ENCODE data around the gene NIPBL.
"Not testable (repeated sequence)": the region's sequence is repeated elsewhere in the genome, so short reads cannot be mapped to it uniquely, and the experiment has no call there.

Gene NIPBL

DNA sequence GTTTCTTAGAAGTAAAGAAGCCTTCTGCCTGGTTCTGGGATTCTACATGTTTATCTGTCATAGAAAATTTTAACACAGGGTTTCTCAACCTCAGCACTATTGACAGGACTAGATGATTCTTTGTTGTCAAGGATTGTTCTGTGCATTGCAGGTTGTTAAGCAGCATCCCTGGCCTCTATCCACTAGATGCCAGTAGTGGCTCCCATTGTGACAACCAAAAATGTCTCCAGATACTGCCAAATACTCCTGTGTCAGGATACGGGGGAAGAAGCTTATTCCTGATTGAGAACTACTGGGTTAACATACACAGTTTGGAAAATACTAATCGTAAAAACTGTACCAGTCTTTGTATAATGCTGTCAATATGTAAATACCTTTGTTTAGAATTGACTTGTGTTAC is 167.1 kb downstream of the NIPBL start:
- peak; percentile 12 to 42 for DNase-seq

DNA sequence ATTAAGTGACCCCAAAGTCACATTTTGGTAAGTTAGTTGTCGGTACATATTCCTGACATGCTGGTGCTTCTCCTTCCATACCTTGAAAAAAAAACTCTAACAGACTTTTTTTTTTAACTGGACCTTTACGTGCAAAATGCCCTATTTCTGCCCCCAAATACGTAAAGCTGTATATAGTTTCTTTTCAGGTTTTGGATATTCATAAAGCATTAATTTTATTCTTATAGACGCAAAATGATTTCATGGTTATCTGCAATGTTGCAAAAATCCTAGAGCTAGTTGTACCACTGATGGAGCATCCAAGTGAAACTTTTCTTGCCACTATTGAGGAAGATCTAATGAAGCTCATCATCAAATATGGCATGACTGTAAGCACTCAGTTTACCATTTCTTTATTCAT is 167.6 kb downstream of the NIPBL start:
- no peak for DNase-seq

GRCh38 chr5:37045703-37046102 is 169.1 kb downstream of the NIPBL start:
- no peak for DNase-seq

DNA sequence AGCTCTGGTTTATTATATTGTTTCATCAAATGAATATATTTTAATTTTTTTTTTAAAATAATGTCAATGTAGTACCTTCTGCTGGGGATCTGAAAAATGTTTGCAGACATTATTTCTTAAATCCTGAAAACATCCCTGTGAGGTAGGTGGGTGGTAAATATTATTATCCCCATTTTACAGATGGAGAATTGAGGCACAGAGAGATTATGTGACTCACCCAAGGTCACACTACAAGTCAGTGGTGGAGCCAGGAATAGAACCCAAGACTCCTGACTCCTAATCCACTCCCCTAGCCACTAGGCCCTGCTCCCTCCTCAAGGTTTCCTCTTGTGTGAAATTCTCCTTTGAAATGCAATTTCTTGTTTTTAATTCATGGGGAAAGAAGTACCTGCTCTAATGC is 171.4 kb downstream of the NIPBL start:
- no peak for DNase-seq

GRCh38 chr5:37054391-37054790 is 177.8 kb downstream of the NIPBL start:
- no peak for DNase-seq

DNA sequence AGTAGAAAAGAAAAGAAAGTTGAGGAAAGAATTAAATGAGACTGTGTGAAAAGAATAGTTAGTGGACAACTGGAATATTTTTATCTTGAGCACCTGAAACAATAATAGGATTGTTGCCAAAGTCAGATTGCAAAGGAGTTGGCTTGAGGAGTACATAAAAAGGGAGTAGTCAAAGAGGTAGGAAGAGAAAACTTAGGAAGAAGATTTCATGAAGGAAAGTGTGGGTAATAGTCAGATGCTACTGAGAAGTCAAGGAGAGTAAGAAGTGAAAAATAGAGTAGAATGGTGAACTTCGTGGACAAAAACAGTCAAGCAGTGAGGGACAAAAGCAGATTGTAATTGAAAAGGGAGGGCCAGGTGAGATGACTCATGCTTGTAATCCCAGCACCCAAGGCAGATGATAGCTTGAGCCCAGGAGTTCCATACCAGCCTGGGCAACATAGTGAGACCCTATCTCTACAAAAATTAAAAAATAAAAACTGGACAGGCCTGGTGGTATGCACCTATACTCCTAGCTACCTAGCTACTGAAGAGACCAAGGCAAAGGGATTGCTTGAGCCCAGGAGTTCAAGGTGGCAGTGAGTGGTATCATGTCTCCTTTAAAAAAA is 178.9 kb downstream of the NIPBL start:
- DNase-seq: no peak

DNA sequence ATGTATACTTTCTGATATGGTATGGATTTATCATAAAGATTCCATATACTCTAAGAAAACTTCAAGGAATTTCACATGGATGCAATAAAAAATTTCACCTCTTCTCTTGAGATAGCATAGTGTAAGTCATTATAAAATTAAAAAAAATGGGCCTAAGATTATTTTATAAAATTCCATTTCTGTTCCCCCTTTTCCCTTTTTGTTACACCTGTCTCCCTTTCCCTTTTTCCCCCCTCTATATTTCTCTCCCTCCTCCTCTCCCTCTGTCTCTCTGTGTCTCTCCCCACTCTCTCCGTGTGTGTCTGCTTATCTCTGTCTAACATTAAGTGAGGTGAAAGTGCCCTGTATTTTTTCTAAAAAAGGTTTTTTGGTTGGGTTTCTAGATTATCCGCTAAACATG is 180.2 kb downstream of the NIPBL start:
- DNase-seq: no peak

DNA sequence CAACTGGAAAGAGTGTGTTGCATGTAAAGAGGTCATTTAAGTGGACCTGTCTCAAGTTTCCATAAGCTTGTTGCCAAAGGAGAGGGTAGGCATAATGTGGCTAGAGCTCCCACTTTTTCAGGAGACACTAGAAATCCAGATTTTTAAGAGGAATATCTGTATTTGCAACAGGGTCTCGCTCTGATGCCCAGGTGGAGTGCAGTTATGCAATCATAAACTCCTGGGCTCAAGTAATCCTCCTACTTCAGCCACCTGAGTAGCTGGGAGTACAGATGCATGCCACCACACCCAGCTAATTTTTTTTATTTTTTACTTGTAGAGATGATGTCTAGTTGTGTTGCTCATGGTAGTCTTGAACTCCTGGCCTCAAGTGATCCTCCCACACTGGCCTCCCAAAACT is 183.5 kb downstream of the NIPBL start:
- DNase-seq: no peak

DNA sequence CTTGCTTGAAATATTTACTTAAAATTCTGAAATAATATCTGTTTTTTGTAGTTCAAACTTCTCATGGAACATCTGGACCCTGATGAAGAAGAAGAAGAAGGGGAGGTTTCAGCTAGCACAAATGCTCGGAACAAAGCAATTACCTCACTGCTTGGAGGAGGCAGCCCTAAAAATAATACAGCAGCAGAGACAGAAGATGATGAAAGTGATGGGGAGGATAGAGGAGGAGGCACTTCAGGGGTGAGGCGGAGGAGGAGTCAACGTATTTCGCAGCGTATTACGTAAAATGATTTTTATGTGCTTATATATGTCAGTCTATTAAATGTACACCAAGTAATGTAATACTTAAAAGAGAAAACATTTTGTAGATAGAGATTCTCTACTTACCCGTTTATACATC is 187.2 kb downstream of the NIPBL start:
- DNase-seq: no peak

DNA sequence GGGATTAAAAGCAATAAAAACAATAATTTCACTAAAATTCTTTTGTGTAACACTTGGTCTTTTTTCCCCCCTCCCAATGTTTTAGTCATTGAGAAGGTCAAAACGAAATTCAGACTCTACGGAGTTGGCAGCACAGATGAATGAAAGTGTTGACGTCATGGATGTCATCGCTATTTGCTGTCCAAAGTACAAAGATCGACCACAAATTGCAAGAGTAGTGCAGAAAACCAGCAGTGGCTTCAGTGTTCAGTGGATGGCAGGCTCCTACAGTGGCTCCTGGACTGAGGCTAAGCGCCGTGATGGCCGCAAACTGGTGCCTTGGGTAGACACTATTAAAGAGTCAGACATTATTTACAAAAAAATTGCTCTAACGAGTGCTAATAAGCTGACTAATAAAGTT is 187.9 kb downstream of the NIPBL start:
- DNase-seq: no peak

GRCh38 chr5:37071487-37071886 is 194.9 kb downstream of the NIPBL start:
- peak in 1 of 2 experiments; percentile 23 for DNase-seq

DNA sequence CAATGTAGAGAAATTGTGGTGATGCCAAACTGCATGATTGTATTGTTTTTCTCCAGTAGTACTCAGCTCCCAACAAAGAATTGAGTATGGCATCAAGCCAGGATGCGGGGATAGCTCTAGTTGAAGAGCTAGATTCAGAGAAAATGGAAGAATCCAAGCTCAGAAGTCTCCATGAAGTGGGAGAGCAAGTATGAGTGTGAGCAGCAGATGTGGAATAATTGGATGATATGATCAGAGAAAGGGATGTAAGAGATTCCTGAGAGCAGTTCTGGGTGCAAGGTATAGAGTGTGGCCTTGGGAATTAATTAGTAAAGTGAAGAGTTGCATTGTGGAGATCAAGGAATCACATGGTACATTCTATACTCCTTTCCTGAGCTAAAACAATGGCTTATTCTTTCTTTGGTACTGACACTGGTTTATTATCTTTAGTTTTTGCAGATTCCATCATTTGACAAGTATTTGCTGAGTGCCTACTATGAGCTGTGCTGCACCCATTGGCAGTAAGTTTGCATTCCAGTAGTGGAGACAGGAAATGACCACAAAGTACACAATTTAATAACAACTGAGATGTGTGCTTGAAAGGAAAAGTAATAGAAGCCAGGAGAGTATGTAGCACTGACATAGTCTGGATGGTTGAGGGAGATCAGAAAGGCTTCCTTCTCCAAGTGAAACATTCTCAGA is 195.5 kb downstream of the NIPBL start:
- DNase-seq: no peak

- DNase-seq: no peak
Observed at GRCh38 chr5:37075399-37075950, 198.9 kb downstream of the NIPBL start.

DNA sequence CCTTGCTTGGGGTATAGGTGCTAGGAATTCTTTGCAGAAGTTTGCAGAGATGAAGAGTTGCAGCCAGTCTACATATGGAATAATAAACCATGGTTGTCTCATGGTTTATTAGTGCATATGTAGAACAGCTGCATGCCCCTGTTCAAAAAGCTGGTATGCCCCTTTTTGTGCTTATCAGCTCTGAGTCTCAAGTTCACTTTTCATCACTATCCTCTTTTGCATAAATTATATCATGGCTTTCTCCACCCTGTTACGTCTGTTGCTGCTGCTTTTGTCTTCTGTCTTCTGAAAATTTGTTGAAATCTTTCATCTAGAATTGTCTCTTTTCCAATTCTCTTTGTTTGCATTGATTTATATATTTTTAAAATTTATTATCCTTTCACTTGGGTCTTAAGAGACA is 200.6 kb downstream of the NIPBL start:
- DNase-seq: no peak

DNA sequence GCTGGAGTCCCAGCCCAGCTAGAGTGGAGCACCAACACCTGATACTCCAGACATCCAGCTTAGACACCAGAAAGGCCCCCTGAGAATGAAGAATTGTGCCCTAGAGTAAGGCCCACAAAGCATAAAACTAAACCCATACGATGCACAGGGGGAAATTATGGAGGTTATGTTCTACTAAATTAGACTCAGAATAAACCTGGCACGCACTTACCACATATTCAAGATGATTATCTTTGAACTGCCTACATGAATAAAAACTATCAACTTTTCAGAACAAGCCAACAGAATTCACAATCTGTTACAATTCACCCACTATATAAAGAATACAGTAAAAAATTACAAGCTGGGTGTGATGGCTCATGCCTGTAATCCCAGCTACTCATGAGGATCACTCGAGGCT is 204.1 kb downstream of the NIPBL start:
- DNase-seq: no peak

GRCh38 chr5:37082977-37083376 is 206.4 kb downstream of the NIPBL start:
- DNase-seq: not testable (repeated sequence)

DNA sequence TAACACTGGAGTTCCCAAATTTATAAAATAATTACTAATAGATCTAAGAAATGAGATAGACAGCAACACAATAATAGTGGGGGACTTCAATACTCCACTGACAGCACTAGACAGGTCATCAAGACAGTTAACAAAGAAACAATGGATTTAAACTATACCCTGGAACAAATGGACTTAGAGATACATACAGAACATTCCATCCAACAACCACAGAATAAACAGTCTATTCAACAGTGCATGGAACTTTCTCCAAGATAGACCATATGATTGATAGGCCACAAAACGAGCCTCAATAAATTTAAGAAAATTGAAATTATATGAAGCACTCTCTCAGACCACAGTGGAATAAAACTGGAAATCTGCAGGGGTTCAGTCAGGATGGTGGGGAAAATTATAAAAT is 209.5 kb downstream of the NIPBL start:
- DNase-seq: not testable (repeated sequence)

- no peak for DNase-seq
Observed at GRCh38 chr5:37086466-37087173, 210.1 kb downstream of the NIPBL start.

GRCh38 chr5:37088009-37088408 is 211.4 kb downstream of the NIPBL start:
- DNase-seq: no peak

GRCh38 chr5:37090123-37090726 is 213.7 kb downstream of the NIPBL start:
- no peak for DNase-seq

DNA sequence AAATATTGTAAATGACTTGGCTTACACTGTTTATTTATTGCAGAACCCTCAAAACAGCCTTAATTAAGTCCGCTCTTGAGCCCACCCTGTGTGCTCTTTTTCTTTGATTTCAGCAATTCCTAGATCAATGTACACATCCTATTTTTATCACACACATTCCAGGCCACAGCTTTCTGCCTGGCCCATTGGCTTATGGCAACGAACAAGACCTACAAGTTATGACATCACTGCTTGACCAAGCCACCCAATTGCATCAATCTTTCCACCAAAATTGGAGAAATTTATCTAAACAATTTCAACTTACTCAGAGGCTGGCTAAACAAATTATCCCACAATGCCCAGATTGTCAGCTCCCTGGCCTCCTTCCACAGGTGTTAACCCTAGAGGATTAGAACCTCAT is 214.2 kb downstream of the NIPBL start:
- no peak for DNase-seq

DNA sequence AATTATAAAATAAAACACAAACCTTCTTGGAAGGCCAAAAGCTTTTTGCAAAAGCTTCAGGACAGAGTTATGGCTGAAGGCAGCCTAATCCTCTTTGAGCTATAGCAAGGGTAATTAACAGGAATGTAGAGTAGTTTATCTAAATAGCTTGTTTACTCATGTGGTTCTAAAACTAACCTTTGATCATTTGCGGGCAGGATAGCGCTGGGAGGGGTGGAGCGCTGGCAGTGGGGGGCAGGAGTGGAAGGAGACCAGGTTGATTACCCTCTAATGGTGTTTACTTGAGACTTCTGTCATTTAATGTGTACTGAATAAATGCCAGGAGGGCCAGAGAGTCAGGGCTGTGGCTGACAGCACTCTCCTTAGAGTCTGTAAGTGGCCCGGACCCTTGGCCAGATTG is 217.2 kb downstream of the NIPBL start:
- not testable (repeated sequence) for DNase-seq

DNA sequence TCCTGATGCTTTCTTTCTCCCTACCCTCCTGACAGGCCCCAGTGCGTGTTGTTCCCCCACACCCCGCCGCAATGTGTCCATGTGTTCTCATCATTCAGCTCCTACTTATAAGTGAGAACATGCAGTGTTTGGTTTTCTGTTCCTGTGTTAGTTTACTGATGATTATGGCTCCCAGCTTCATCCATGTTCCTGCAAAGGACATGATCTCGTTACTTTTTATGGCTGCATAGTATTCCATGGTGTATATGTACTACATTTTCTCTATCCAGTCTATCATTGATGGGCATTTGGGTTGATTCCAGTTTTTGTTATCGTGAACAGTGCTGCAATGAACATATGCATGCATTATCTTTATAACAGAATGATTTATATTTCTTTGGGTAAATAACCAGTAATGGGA is 222.7 kb downstream of the NIPBL start:
- DNase-seq: not testable (repeated sequence)

GRCh38 chr5:37103302-37103701 is 226.7 kb downstream of the NIPBL start:
- no peak for DNase-seq
